Spleen (tissue), 11 donors: ENCODE measurements around the gene DPY19L2. TPM values are rescaled to one million over a fixed set of nuclear protein-coding genes. Genes with fewer than 3 reads are reported as not detected.

Experiments
- DNase-seq: peaks from one replicate; pipeline ENCODE4 v3.0.0-alpha.2; 2020
- H3K27ac ChIP-seq, 8 donors: fragments of 200-600 bp; sonication (generic) in 7 of 8; 1 replicate in 4 of 8; 2 replicates in 4 of 8; pipeline versions ENCODE4 v1.5.0 to v1.8.0; 2016 to 2021; ENCODE audit warnings: inconsistent platforms in 4 of 8, mild to moderate bottlenecking in 4 of 8, moderate library complexity in 1 of 8
- H3K27me3 ChIP-seq, 7 donors: fragments of 200-600 bp; sonication (generic) in 6 of 7; replicated peaks in 1 of 7; 1 replicate in 4 of 7; 2 replicates in 3 of 7; pipeline versions ENCODE4 v1.5.0 to v1.8.0; 2016 to 2021; ENCODE audit warnings: inconsistent platforms in 3 of 7, mild to moderate bottlenecking in 1 of 7
- H3K36me3 ChIP-seq, 6 donors: fragments of 200-600 bp; sonication (generic) in 5 of 6; 1 replicate in 4 of 6; 2 replicates in 2 of 6; pipeline versions ENCODE4 v1.5.0 to v1.8.0; 2016 to 2021; ENCODE audit warnings: inconsistent platforms in 2 of 6
- H3K4me1 ChIP-seq, 6 donors: fragments of 200-600 bp; sonication (generic) in 5 of 6; 1 replicate in 3 of 6; 2 replicates in 3 of 6; pipeline versions ENCODE4 v1.5.0 to v1.8.0; 2016 to 2021; ENCODE audit warnings: inconsistent platforms in 3 of 6
- H3K4me3 ChIP-seq, 8 donors: fragments of 200-600 bp; sonication (generic) in 7 of 8; 1 replicate in 4 of 8; 2 replicates in 4 of 8; pipeline versions ENCODE4 v1.5.0 to v1.8.0; 2016 to 2021; ENCODE audit warnings: inconsistent platforms in 4 of 8, mild to moderate bottlenecking in 4 of 8, moderate library complexity in 2 of 8
- H3K9me3 ChIP-seq, 8 donors: fragments of 200-600 bp; sonication (generic) in 7 of 8; 1 replicate in 4 of 8; 2 replicates in 4 of 8; pipeline versions ENCODE4 v1.5.0 to v1.8.0; 2016 to 2021; ENCODE audit warnings: inconsistent platforms in 4 of 8
- POLR2A ChIP-seq, 3 donors: fragments of 450-650 bp; IDR thresholded peaks; one replicate each; pipeline ENCODE4 v1.5.1; 2017; ENCODE audit warnings: antibody characterized with exemption in 3 of 3, mild to moderate bottlenecking in 1 of 3
- POLR2AphosphoS5 ChIP-seq, 3 donors: sonication (generic); formaldehyde crosslinking; IDR thresholded peaks; one replicate each; pipeline ENCODE4 v1.5.1; 2017; ENCODE audit warnings: antibody characterized with exemption in 3 of 3
- WGBS, 5 donors: extraction: QIAGEN DNeasy Blood & Tissue Kit in 3 of 5; methylation state at CpG; one replicate each; pipeline versions ENCODE4 v1.1.5 to v1.1.7; 2013 to 2018; 5-methylcytosine and 5-hydroxymethylcytosine counted together
- intact Hi-C: fragments of 100-400 bp; cut with DNase I; formaldehyde crosslinking; loops from one replicate; pipeline ENCODE4 v1.15.0; 2023; ENCODE audit warnings: low total_unique reads
- polyA plus RNA-seq, 3 donors: library from polyadenylated mRNA; stranded (reverse); fragments of 200-250 nt; gene quantifications; one replicate each; pipeline ENCODE4 v1.2.1, GENCODE V29; 2013
- total RNA-seq, 7 donors: library from RNA; depleted of rRNA in 3 of 7; stranded (reverse); fragments of >200 nt in 3 of 7; fragmentation: NEBNext Ultra II Directional in 4 of 7; extraction: Animal tissue kit (Norgen Biotek cat#: 25700) in 4 of 7; gene quantifications; one replicate each; pipeline versions ENCODE4 v1.1.0 to v1.2.1, GENCODE V29; 2016 to 2021
- TF ChIP-seq, protein P1 (sequence below), 11 experiments: fragments of 200-600 bp in 7 of 11; fragments of 450-650 bp in 4 of 11; sonication (generic) in 4 of 11; IDR thresholded peaks in 8 of 11; conservative IDR thresholded peaks in 3 of 11; 1 replicate in 7 of 11; 2 replicates in 4 of 11; pipeline versions ENCODE4 v1.4.0 to v1.8.0; 2016 to 2021; ENCODE audit warnings: antibody characterized with exemption in 11 of 11, inconsistent platforms in 4 of 11, mild to moderate bottlenecking in 1 of 11
- donor health status: healthy with polysubstance abuse.
- donor health status: DM: no; HTN: no; CAD: no; lungs with moderate emphysema.
- donor health status: DM: no; HTN: no; CAD: no.
- donor health status: Bipolar disorder and iron deficiency.
- donor health status: healthy.
- donor health status: DM: no; HTN: no; CAD: no.
- donor health status: DM: yes; HTN: yes; CAD: no.

The DPY19L2 gene
- total and polyA plus RNA-seq, 10 donors, result 1.2 to 6.7 (median 4.0) TPM

DNA sequence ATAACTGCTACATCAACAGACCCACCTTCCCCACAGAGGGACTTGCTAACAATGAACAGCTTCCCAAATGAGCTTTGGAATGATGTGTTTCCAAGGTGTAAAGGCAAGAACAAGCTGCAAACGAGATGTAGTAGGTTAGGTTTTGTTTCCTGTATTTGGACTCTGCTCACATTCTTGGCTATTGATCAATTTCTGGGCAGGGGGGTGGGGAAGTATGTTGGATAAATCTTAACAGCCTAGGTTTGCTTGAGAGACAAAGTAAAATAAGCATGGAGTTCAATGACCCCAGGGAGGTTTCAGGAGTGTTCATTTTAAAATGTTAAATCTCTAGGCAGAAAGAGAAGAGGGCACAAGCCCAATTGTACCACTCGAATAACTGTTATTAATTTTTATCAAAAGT is 146.6 kb downstream of the DPY19L2 start:
- Histone ChIP-seq H3K4me3 (no peak overlapping the region), H3K36me3 (no peaks in the 10 kb centered on the region), H3K4me1 (no peaks in the 10 kb centered on the region), H3K9me3 (no peaks in the 10 kb centered on the region), H3K27ac (no peak overlapping the region), H3K27me3 (no peaks in the 10 kb centered on the region)
- intact Hi-C loops, result no loop called here
- TF ChIP-seq POLR2AphosphoS5 (IDR thresholded peaks at IDR 0.05) (no peak), POLR2A (IDR thresholded peaks at IDR 0.05) (no peak)
- TF ChIP-seq, protein P1, sequence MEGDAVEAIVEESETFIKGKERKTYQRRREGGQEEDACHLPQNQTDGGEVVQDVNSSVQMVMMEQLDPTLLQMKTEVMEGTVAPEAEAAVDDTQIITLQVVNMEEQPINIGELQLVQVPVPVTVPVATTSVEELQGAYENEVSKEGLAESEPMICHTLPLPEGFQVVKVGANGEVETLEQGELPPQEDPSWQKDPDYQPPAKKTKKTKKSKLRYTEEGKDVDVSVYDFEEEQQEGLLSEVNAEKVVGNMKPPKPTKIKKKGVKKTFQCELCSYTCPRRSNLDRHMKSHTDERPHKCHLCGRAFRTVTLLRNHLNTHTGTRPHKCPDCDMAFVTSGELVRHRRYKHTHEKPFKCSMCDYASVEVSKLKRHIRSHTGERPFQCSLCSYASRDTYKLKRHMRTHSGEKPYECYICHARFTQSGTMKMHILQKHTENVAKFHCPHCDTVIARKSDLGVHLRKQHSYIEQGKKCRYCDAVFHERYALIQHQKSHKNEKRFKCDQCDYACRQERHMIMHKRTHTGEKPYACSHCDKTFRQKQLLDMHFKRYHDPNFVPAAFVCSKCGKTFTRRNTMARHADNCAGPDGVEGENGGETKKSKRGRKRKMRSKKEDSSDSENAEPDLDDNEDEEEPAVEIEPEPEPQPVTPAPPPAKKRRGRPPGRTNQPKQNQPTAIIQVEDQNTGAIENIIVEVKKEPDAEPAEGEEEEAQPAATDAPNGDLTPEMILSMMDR (IDR thresholded peaks at IDR 0.05 in 8 of 11, conservative IDR thresholded peaks at IDR 0.05 in 3 of 11), result no peak
- 50 to 70% (median 56%) methylated on average over 2 of the region's 2 CpGs for WGBS, 5 donors
- no peak for DNase-seq

Other genes with a start within 250 kb of the DPY19L2 start
- 10 to 100 TPM; 14.6 to 23.0 (median 17.4) TPM for gene RXYLT1, start 111.4 kb upstream of the DPY19L2 start, total RNA-seq
- 10 to 100 TPM in 2 of 3 donors, 1 to 10 TPM in 1; 9.2 to 11.8 (median 10.5) TPM for gene RXYLT1, start 111.4 kb upstream of the DPY19L2 start, polyA plus RNA-seq
- gene SRGAP1, start 176.2 kb upstream of the DPY19L2 start, total RNA-seq, result 10 to 100 TPM in 6 of 7 donors, 1 to 10 TPM in 1; 6.1 to 20.1 (median 14.4) TPM
- gene SRGAP1, start 176.2 kb upstream of the DPY19L2 start, polyA plus RNA-seq, result 1 to 10 TPM in 1 of 3 donors, under 1 TPM in 2; 0.37 to 1.8 (median 0.50) TPM